GM10248 (cell line): ENCODE data around the gene C1orf198.

ENCODE experiments used
- CTCF ChIA-PET: fragments of 300-600 bp; sonication (Branson Sonifier 250); formaldehyde crosslinking; extraction: SDS; loops from one replicate; lab custom pipeline; 2021; ENCODE audit warnings: antibody characterized with exemption; lab: Yijun Ruan, JAX
- POLR2A ChIA-PET: fragments of 350-650 bp; sonication (Branson Sonifier 250); formaldehyde crosslinking; extraction: SDS; loops from one replicate; lab custom pipeline; 2020; ENCODE audit warnings: antibody characterized with exemption; lab: Yijun Ruan, JAX
- DNase-seq: peaks from one replicate; pipeline ENCODE4 v3.0.0; 2012; ENCODE audit errors: extremely low spot score
- CTCF ChIP-seq: IDR thresholded peaks from 2 replicates; pipeline ENCODE4 v1.5.1; 2012; ENCODE audit warnings: mild to moderate bottlenecking, low read depth; ENCODE audit errors: extremely low read depth, missing control alignments, control extremely low read depth

The C1orf198 gene

GRCh38 chr1:230876660-230877059, 8.3 kb upstream of the C1orf198 start:
- ChIA-PET CTCF (interaction anchor here (0.8 kb wide), 1 partner anchor 10 kb away, joined by 4 read pairs; no protein-coding TSS in a partner anchor), POLR2A (no interaction called here)
- TF ChIP-seq CTCF = no peak

GRCh38 chr1:230875370-230875769, 7.0 kb upstream of the C1orf198 start:
- ChIA-PET CTCF (no interaction called here), POLR2A (no interaction called here)

More at GRCh38 chr1:230876660-230877059, 8.3 kb upstream of the C1orf198 start:
- no peak for DNase-seq

GRCh38 chr1:230870916-230871315, 2.6 kb upstream of the C1orf198 start:
- CTCF ChIA-PET = interaction anchor here (0.8 to 1.7 kb wide), 2 partner anchors 9 to 30 kb away, joined by 3 to 4 read pairs; no protein-coding TSS in a partner anchor
- POLR2A ChIA-PET = no interaction called here
- DNase-seq = no peak
- no peak for TF ChIP-seq CTCF

More at GRCh38 chr1:230875370-230875769, 7.0 kb upstream of the C1orf198 start:
- no peak for DNase-seq
- no peak for TF ChIP-seq CTCF

GRCh38 chr1:230869500-230869899, 1.2 kb upstream of the C1orf198 start:
- POLR2A ChIA-PET = no interaction called here
- no peak for TF ChIP-seq CTCF
- CTCF ChIA-PET = interaction anchor here (1.7 kb wide), 1 partner anchor 31 kb away, joined by 4 read pairs; no protein-coding TSS in a partner anchor
- no peak for DNase-seq

GRCh38 chr1:230868736-230869385, 540 bp upstream of the C1orf198 start:
- ChIA-PET POLR2A (no interaction called here), CTCF (no interaction called here)
- no peak for TF ChIP-seq CTCF
- peak; percentile 46 for DNase-seq

- CTCF ChIA-PET = interaction anchor here (2.0 kb wide), 1 partner anchor 23 kb away, joined by 4 read pairs; no protein-coding TSS in a partner anchor
- no peak for DNase-seq
- TF ChIP-seq CTCF = no peak
- POLR2A ChIA-PET = no interaction called here
These were observed 1.0 kb downstream of the C1orf198 start for GRCh38 chr1:230867101-230867902.
